GM18867 (cell line): Measurements from ENCODE around the gene ADGRF3.
"Not testable (repeated sequence)": the region's sequence is repeated elsewhere in the genome, so short reads cannot be mapped to it uniquely, and the experiment has no call there.

ENCODE experiments used
- ATAC-seq: cut with Tn5 transposase; IDR thresholded peaks from one replicate; pipeline ENCODE4 v1.9.1; 2021; ENCODE audit warnings: mild to moderate bottlenecking, moderate library complexity; ENCODE audit not compliant: unreplicated experiment

Gene ADGRF3

GRCh38 chr2:26324479-26324878, 22.1 kb downstream of the ADGRF3 start:
- ATAC-seq = not testable (repeated sequence)

DNA sequence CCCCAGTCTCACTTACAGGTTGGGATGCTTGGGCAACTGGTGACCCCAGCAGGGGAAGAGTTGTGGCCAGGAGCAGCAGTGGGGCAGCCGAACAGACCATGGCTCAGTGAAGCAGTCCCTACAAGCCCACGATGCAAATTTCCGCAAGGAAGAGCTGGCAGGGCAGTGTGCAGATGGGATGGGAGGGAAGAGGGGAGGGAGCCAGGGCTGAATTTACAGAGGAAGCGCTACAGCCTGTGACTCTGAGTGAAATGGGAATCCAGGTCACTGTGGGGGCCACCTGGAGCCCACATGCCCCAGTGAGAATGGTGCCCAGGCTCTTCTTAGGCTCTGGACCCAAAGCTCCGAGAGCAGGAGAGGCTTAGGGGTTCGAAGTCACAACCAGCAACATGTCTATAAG, 27.6 kb downstream of the ADGRF3 start:
- ATAC-seq = no peak

GRCh38 chr2:26317377-26318105, 29.0 kb downstream of the ADGRF3 start:
- no peak for ATAC-seq

DNA sequence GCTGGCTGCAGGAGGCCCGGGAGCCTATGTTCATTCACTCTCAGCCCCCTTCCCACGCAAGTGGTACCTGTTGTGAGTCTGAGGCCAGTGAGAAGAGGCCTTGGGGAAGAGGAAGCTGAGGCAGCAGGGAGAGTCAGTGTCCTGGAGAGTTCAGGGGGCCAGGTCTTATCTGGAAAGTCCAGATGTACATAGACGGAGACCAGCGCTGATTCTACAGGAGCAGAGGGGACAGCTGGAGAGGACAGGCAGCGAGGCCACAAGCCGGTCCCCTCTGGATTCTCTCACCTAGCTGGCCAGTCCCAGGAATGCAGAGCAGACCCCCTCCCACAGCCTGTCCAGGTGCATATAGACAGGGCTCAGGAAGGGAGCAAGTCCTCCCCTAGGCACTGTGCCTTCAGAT, 29.7 kb downstream of the ADGRF3 start:
- no peak for ATAC-seq

- ATAC-seq = no peak
Measured at GRCh38 chr2:26316041-26316440, 30.5 kb downstream of the ADGRF3 start.

DNA sequence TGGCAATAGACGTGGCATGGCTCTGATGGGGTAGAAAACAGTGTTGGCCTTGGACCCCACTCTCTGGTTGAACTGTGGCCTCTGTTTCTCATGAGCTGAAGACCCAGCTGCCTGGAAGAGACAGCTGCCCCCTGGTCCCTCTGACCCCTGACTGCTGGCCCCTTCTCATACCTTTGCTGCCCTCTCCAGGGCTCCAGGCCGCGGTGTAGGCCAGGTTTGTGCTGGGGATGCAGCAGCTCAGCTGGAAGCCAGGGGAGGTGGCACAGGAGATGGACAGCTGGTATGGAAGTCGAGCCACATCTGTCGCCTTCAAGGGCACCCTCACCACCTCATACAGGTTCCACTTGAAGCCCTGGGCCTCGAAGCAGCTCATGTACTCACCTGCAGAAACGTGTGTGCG, 32.3 kb downstream of the ADGRF3 start:
- no peak for ATAC-seq

GRCh38 chr2:26313446-26313845, 33.1 kb downstream of the ADGRF3 start:
- ATAC-seq = no peak

DNA sequence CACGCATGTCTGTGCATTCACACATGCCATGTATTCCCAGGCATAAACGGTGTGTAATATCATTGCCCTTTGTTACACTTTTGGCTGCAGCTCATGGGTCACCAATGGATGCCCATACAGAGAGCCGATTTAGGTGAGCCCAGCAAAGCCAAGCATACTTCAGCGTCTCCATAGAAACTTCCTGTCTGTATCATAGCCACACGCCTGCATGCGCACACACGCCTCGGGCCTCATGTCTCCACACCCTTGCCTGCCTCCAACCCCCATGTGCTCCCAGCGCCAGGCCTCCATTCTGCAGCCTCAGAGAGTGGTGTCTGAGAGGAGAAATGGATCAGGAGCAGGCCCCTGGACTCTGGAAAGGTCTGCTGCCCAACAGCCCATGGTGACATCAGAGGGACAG, 34.1 kb downstream of the ADGRF3 start:
- no peak for ATAC-seq

GRCh38 chr2:26309921-26310320, 36.7 kb downstream of the ADGRF3 start:
- ATAC-seq = no peak

- no peak for ATAC-seq
Measured at GRCh38 chr2:26305540-26305939, 41.0 kb downstream of the ADGRF3 start.

DNA sequence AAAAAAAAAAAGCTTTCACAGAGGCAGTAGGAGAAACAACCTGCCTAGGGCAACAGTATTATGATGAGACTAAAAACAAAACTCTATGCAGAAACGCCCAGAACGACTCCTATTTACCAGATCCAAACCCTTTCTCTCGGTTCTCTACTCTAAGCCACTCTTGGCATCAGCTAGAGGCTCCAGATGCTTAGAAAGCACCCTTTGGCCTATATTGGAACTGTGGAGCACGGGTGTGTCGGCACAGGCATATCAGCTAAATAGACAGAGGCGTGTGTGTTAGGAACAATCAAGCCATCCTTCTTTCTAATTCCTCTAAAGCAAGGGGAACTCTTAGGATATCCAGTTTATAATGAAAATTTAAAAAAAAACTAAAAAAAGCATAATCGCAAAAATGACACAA, 41.5 kb downstream of the ADGRF3 start:
- ATAC-seq = not testable (repeated sequence)

GRCh38 chr2:26302846-26303245, 43.7 kb downstream of the ADGRF3 start:
- ATAC-seq = no peak

- ATAC-seq = no peak
Measured at GRCh38 chr2:26300234-26300925, 46.2 kb downstream of the ADGRF3 start.

DNA sequence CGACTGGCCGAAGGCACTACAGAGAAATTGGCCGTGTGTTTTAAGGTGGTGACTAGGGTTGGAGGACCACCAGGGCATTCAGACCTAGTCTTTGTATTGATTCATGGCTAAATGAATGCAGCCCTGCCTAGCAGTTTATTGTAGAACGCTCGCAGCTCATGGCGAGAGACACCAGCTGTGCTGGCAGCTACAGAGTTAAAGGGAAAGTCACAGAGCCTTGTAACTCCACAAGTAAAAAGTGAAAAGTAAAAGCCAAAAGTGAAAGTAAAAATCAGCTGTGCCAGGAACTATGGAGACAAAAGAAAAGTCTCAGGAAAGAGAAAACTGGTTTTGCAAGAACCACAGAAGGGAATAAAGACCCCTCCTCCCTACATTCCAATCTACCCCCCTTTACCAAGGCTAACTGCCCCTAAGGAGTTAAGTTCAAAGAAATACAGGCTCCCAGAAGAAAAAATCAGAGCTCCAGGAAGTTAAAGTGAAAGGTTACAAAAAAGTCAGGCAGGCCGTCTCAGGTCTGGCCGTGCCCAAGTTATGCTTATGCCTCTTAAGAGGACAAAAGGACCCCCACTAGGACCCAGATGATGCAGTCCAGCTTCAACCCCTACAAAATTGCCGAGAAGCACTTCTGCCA, 47.0 kb downstream of the ADGRF3 start:
- ATAC-seq = no peak

GRCh38 chr2:26298638-26299393, 47.8 kb downstream of the ADGRF3 start:
- ATAC-seq = no peak

DNA sequence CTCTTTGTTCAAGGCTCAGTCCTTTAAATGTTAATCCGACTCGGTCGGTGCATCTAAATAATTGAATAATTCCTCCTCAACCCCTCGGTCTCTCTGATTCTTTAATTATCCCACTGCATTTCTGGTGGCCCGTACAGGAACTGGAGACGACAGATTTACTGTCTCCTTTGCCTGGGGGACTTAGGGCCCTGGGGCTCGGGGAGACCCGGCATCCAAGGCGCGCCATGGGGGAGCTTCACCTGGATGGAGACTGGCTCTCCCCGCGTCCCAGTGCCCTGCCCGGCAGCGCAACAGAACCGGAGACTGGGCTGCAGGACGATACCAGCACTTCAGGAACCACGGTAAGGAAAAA, 48.3 kb downstream of the ADGRF3 start:
- no peak for ATAC-seq

DNA sequence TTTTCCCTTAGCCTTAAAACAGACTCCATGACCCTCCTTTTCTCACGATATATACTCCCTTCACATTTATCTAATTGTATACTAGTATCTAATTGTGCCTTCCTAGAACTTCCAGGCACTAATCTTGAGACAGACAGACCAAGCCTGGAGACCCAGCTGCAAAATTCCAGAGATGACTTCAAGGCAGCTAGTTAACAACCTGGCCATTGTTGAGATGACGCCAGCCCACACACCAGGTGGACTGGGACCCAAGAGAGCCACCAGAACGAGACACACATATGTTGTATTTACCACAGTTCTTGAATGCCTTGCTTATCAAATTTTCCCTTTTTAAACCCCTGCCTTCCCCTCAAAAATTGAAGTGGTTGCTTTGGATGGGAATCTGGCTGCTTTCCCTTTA, 49.5 kb downstream of the ADGRF3 start:
- ATAC-seq = no peak

GRCh38 chr2:26295511-26295910, 51.1 kb downstream of the ADGRF3 start:
- ATAC-seq = no peak

DNA sequence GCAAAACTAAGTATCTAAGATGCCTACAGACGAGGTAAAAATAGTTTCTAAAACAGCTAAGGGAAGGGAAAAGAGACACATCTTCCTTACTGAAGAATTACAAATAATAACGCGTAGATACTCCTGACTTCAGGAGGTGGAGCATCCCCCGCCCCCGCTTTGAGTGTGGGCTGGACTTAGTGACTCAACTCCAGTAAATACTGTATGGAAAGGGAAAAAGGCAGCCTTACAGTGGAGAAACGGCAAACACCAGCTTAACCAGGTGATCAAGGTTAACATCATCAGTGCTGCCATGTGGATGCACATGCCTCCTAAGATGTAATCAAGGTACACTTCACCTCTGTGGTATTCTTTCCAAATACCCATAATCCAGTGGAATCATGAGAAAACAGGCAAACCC, 53.9 kb downstream of the ADGRF3 start:
- ATAC-seq = no peak

DNA sequence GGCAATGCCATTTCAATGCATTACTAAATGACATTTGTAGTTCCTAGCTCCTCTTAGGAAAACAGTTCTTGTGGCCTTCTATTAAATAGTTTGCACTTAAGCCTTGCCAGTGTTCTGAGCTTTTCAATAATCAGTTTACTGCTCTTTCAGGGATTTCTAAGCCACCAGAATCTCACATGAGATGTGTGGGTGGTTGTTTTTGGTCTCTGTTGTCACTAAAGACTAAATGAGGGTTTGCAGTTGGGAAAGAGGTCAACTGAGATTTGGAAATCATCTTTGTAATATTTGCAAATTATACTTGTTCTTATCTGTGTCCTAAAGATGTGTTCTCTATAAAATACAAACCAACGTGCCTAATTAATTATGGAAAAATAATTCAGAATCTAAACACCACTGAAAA, 56.6 kb downstream of the ADGRF3 start:
- no peak for ATAC-seq

- ATAC-seq = no peak
Measured at GRCh38 chr2:26285931-26286330, 60.7 kb downstream of the ADGRF3 start.

GRCh38 chr2:26284132-26284531, 62.5 kb downstream of the ADGRF3 start:
- ATAC-seq = no peak
